GM12865 (cell line): Measurements from ENCODE around the gene SRRM2.

Source experiments
- DNase-seq: peaks from one replicate; pipeline ENCODE4 v3.0.0; 2010; ENCODE audit warnings: low read depth
- H3K4me3 ChIP-seq: 2 replicates; pipeline ENCODE4 v1.5.1; 2011; ENCODE audit warnings: mild to moderate bottlenecking, low read depth, low read length, control low read depth
- TF ChIP-seq, protein P1 (sequence below): IDR thresholded peaks from 2 replicates; pipeline ENCODE4 v1.5.1; 2011; ENCODE audit warnings: low read length, control low read depth, low read depth, inconsistent platforms; ENCODE audit not compliant: insufficient read depth; ENCODE audit errors: missing control alignments

SRRM2 gene

DNA sequence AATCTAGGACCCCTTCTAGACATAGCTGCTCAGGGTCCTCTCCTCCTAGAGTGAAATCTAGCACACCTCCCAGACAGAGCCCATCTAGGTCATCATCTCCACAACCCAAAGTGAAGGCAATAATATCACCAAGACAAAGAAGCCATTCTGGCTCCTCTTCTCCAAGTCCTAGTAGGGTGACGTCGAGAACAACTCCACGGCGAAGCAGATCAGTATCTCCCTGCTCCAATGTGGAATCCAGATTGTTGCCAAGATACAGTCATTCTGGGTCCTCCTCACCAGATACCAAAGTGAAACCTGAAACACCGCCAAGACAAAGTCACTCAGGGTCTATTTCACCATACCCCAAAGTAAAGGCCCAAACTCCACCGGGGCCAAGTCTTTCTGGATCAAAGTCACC is 10.7 kb downstream of the SRRM2 start:
- H3K4me3 ChIP-seq, result no peak overlapping the region
- TF ChIP-seq, protein P1, sequence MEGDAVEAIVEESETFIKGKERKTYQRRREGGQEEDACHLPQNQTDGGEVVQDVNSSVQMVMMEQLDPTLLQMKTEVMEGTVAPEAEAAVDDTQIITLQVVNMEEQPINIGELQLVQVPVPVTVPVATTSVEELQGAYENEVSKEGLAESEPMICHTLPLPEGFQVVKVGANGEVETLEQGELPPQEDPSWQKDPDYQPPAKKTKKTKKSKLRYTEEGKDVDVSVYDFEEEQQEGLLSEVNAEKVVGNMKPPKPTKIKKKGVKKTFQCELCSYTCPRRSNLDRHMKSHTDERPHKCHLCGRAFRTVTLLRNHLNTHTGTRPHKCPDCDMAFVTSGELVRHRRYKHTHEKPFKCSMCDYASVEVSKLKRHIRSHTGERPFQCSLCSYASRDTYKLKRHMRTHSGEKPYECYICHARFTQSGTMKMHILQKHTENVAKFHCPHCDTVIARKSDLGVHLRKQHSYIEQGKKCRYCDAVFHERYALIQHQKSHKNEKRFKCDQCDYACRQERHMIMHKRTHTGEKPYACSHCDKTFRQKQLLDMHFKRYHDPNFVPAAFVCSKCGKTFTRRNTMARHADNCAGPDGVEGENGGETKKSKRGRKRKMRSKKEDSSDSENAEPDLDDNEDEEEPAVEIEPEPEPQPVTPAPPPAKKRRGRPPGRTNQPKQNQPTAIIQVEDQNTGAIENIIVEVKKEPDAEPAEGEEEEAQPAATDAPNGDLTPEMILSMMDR, result no peak
- DNase-seq, result no peak

DNA sequence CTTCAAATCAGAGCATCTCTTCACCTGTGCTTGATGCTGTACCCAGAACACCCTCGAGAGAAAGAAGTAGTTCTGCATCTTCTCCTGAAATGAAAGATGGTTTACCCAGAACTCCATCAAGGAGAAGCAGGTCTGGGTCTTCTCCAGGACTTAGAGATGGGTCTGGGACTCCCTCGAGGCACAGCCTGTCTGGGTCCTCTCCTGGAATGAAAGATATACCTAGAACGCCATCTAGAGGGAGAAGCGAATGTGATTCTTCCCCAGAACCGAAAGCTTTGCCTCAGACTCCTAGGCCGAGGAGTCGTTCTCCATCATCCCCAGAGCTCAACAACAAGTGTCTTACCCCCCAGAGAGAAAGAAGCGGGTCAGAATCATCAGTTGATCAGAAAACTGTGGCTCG is 12.3 kb downstream of the SRRM2 start:
- TF ChIP-seq, protein P1, result no peak
- no peak overlapping the region for H3K4me3 ChIP-seq
- no peak for DNase-seq

DNA sequence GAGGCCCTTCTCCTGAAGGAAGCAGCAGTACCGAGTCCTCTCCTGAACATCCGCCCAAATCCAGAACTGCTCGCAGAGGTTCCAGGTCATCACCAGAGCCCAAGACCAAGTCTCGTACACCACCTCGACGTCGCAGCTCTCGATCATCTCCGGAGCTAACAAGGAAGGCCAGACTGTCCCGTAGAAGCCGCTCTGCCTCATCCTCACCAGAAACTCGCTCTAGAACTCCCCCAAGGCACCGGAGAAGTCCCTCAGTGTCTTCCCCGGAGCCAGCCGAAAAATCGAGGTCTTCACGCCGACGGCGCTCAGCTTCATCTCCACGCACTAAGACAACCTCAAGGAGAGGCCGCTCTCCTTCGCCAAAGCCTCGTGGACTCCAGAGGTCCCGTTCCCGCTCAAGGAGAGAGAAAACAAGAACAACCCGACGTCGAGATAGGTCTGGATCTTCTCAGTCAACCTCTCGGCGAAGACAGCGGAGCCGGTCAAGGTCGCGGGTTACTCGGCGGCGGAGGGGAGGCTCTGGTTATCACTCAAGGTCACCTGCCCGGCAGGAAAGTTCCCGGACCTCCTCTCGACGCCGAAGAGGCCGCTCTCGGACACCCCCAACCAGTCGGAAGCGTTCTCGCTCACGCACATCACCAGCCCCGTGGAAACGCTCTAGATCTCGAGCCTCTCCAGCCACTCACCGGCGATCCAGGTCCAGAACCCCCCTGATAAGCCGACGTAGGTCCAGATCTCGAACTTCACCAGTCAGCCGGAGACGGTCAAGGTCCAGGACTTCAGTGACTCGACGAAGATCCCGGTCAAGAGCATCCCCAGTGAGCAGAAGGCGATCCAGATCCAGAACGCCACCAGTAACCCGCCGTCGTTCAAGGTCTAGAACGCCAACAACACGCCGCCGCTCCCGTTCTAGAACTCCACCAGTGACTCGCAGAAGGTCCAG is 13.3 kb downstream of the SRRM2 start:
- no peak for DNase-seq
- no peak overlapping the region for H3K4me3 ChIP-seq
- TF ChIP-seq, protein P1, result no peak

DNA sequence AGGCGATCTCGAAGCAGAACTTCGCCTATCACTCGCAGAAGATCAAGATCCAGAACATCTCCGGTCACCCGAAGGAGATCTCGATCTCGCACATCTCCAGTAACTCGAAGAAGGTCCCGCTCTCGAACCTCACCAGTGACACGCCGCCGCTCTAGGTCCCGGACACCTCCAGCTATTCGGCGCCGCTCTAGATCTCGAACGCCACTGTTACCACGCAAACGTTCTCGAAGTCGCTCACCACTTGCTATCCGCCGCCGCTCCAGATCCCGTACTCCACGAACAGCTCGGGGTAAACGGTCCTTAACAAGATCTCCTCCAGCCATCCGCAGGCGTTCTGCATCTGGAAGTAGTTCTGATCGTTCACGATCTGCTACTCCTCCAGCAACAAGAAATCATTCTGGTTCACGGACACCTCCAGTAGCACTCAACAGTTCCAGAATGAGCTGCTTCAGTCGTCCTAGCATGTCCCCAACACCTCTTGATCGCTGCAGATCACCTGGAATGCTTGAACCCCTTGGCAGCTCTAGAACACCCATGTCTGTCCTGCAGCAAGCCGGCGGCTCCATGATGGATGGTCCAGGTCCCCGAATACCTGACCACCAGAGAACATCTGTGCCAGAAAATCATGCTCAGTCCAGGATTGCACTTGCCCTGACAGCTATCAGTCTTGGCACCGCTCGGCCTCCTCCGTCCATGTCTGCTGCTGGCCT is 14.1 kb downstream of the SRRM2 start:
- H3K4me3 ChIP-seq, result no peak overlapping the region
- TF ChIP-seq, protein P1, result no peak
- no peak for DNase-seq

GRCh38 chr16:2767140-2767731 is 14.8 kb downstream of the SRRM2 start:
- TF ChIP-seq, protein P1, result no peak
- no peak overlapping the region for H3K4me3 ChIP-seq
- no peak for DNase-seq

DNA sequence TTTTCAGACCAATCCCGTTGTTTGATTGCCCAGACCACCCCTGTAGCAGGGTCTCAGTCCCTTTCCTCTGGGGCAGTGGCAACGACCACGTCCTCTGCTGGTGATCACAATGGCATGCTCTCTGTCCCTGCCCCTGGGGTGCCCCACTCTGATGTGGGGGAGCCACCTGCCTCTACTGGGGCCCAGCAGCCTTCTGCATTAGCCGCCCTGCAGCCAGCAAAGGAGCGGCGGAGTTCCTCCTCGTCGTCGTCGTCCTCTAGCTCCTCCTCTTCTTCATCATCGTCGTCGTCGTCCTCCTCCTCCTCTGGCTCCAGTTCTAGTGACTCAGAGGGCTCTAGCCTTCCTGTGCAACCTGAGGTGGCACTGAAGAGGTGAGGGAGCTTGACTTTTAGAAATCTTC is 15.5 kb downstream of the SRRM2 start:
- TF ChIP-seq, protein P1, result no peak
- no peak overlapping the region for H3K4me3 ChIP-seq
- no peak for DNase-seq
